Activated naive CD8-positive, alpha-beta T cell treated with anti-CD3 and anti-CD28 coated beads, Interleukin-2, amount 50 U/mL, for 16 hours (primary cell): ENCODE results near the gene POLR2I.
"Not testable (repeated sequence)": the region's sequence is repeated elsewhere in the genome, so short reads cannot be mapped to it uniquely, and the experiment has no call there.

Experiments
- DNase-seq: peaks from one replicate; pipeline ENCODE4 v3.0.0-alpha.2; 2020; ENCODE audit warnings: low read depth, low spot score

POLR2I gene

DNA sequence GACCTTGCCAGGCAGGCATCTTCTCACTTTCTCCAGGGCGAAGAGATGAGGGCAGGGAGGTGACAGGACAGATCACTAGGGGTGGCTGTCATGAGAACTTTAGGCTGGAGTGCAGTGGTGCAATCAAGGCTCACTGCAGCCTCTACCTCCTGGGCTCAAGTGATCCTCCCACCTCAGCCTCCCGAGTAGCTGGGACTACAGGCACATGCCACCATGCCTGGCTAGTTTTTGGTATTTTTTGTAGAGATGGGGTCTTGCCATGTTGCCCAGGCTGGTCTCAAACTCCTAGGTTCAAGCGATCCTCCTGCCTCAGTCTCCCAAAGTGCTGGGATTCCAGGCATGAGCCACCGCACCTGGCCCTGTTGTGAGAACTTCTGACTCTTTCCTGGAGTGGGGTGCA is 20.2 kb upstream of the POLR2I start:
- not testable (repeated sequence) for DNase-seq

DNA sequence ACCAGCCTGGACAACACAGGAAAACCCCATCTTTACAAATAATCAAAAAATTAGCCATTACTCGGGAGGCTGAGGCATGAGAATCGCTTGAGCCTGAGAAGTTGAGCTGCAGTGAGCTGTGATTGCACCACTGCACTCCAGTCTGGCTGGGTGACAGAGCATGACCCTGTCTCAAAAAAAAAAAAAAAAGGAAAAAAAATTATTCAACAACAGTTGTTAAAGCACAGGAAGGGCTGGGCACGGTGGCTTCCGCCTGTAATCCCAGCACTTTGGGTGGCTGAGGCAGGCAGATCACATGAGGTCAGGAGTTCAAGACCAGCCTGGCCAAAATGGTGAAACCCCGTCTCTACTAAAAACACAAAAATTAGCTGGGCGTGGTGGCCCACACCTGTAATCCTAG is 16.5 kb upstream of the POLR2I start:
- DNase-seq: not testable (repeated sequence)

DNA sequence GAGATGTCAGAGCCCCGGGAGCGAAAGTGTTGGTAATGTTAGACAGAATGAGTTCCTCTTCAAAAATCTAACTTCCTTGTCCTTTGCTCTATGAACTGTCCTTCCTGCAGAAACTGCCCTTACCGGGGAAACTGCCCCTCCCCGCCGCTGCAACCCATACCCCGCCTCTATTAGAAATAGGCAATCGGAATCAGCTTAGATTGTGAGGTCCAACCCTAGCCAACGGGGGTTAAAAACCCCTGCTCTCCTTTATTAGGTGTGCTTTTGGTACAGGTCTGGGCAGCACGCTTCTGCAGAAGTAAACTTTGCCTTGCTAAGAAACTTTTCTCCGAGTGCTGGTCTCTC is 13.7 kb upstream of the POLR2I start:
- DNase-seq: no peak

DNA sequence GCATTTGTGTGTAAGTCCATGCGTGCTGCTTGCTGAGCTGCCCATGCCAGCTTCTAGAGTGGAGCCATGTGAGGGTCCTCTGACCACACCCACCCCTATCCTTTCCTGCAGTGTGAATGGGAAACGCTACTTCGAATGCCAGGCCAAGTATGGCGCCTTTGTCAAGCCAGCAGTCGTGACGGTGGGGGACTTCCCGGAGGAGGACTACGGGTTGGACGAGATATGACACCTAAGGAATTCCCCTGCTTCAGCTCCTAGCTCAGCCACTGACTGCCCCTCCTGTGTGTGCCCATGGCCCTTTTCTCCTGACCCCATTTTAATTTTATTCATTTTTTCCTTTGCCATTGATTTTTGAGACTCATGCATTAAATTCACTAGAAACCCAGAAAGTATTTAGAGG is 10.9 kb upstream of the POLR2I start:
- no peak for DNase-seq

DNA sequence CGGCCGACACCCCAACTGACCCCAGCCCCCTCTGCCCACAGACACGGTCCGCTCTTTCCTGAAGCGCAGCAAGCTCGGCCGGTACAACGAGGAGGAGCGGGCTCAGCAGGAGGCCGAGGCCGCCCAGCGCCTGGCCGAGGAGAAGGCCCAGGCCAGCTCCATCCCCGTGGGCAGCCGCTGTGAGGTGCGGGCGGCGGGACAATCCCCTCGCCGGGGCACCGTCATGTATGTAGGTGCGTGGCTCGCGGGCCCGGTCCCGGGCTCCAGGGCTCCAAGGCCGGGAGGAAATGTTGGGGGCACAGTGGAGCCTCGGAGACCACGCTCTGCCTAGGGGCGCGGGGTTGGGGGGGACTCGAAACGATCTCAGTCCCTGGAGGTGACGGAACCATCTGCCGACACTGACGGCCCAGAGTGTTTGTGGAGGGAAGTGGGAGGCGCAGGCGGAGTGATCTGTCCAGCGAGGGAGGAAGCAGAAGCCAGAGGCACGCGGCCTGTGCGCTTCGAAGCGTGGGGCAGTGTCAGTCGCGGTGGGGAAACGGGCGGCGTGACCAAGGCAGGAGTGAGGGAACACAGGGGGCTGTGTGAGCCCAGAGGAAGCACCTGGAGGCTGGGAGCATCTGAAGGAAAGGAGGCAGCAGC is 6.9 kb upstream of the POLR2I start:
- no peak for DNase-seq

DNA sequence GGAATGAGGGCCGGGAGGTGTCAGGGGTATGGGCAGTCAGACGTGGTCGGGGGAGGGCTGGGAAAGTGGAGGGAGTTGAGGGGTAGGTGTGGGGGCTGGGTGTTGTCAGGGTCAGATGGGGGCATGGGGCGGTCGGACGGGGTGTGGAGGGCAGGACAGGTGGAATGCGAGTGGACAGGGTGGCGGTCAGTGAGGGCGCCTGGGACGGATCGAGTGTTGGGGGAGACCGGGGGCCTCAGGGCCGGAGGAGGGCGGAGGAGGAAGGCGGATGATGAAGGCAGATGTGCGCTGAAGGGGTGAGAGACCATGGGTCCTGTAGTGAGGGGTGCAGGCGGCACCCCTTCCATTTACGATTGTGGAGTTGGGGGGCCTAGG is 6.3 kb upstream of the POLR2I start:
- DNase-seq: no peak

DNA sequence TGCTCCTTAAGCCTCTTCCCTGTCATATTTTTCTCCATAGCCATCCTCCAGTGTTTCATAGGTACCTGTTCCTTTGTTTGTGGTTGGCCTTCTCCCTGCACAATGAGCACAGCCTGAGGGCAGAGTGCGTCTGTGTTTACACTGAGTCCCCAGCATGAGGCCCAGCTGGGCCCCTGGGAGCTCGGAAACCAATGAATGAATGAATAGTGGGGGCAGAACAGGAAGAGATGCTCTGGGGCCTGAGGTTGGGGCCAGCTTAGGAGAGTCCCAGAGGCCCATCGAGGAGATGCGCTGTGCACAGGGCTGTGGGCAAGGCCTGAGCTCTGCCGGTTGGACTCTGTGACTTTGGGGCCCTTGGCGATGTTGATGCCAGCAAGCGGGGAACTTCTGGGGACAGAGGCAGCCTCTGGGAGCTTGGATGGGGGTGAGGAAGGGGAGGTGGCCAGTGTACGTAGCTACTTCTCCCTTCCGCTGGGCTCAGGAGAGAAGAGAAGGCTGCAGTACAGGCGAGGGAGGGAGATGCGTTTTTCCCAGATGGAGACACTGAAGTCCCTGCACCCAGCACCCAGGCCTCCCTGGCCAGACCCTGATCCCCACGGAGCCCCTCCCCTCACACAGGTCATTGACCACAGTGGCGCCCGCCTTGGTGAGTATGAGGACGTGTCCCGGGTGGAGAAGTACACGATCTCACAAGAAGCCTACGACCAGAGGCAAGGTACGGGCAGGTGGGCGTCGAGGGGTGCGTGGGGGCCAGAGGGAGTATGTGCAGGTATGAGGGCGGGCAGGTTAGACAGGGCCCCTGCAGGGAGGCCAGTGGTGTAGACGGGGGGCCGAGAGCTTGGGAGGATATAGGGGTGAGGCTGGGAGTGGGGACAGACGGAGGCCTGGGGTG is 5.7 kb upstream of the POLR2I start:
- DNase-seq: no peak

DNA sequence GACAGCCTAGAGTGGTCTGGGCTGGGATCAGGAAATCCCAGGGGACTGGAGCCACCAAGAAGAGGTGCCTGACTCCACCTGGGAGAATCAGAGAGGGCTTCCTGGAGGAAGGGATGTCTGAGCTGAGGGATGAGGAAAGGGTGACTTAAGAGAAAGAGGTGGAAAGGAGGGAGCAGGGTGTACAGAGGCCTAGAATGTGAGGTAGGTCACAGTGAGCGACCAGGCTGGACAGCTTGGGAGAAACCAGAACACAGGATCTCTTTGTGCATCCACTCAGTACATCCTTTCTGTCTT is 1.6 kb upstream of the POLR2I start:
- DNase-seq: no peak

DNA sequence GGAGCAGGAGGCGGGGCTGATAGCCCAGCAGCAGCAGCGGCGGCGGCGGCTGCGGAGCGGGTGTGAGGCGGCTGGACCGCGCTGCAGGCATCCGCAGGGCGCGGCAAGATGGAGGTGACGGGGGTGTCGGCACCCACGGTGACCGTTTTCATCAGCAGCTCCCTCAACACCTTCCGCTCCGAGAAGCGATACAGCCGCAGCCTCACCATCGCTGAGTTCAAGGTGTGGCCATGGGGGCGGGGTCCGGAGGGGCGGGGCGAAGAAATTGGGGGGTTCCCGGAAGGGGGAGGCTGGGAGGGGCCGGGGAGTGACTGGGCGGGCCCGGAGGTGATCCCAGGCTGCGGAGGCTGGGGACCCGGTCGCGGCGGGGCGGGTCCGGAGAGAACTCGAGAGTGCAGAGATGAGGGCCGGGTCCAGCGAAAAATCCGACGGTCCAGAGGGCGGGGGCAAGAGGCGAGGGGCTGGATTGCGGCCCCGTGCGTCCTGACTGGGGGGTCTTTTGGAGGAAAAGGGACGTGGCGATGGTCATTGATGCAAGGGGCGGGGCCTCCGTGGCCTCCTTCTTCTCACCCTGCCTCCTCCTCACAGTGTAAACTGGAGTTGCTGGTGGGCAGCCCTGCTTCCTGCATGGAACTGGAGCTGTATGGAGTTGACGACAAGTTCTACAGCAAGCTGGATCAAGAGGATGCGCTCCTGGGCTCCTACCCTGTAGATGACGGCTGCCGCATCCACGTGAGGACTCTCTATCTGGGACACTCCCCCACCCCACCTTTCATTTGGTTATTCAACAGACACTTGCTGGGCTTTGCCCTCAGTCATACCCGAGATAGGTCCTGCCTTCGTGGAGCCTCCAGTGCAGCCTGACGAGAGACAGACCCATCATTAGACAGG is 1.0 kb upstream of the POLR2I start, which contains the start of gene TBCB:
TBCB (plus strand) TSS at position 16 of the 891 bp plus-strand sequence; CDS start at position 109, 93 bp downstream.
- peak; percentile 87 for DNase-seq

DNA sequence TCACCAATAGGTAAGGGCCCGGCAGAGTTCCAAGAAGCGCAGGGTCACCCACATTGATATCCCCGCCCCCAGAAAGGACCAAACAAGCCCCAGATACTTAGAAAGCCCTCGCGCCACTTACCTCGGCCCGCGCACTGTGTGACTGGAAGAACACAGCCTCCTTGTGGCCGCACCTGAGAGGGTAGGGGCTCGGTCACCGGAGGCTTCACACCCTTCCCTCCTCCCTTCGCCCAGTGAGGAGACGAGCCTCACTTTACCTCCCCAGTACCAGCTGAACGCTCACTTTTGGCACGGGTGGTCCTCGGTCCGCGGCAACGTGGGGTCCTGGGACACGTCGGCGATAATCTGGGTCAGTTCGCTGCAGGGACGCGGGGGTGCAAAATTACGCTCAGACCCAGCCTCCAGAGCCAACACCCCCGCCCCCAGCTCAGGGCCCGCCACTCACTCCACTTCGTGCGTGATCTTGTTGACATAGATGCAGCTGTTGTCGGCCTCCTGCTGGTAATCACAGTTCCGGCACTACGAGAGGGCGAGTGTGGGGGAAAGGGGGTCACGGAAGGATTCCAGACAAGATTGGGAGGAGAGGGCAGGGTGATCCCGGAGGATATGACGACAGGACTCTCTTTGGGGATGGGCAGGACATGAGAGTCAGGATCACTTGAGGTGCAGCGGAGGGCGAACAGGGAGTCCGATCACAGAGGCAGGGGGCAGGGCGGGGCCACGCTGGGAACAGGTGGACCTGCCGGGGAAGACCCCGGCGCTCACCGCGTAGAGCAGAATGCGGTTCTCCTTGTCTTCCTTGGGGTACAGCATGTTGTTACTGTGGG is 568 bp downstream of the POLR2I start:
- DNase-seq: no peak

DNA sequence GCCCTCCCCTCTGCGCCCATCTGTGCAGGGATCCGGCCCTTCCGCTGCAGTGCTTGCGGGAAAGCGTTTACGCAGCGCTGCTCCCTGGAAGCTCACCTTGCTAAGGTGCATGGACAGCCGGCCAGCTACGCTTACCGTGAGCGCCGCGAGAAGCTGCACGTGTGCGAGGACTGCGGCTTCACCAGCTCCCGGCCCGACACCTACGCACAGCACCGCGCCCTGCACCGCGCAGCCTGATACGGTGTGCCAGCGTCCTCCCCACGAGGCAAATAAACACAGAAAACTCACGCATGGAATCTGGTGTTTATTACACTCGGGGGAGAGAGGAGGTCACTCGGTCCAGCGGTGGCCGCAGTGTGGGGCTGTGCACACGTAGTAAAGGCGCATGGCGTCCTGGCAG is 1.2 kb downstream of the POLR2I start:
- DNase-seq: no peak

DNA sequence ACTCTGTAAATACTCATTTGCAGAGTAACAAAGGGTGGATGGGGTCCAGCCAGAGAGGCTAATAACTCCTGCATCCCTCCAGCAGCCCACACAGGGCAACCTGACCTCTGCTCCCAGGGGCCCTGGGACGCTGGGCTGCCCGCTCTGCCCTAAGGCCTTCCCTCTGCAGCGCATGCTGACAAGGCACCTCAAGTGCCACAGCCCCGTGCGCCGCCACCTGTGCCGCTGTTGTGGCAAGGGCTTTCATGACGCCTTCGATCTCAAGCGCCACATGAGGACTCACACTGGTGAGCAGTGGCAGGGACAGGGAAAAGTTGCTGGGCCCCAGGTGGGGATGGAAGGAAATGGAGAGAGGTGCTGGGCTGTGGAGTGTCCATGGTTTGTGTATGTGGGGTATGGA is 2.0 kb downstream of the POLR2I start:
- DNase-seq: no peak

DNA sequence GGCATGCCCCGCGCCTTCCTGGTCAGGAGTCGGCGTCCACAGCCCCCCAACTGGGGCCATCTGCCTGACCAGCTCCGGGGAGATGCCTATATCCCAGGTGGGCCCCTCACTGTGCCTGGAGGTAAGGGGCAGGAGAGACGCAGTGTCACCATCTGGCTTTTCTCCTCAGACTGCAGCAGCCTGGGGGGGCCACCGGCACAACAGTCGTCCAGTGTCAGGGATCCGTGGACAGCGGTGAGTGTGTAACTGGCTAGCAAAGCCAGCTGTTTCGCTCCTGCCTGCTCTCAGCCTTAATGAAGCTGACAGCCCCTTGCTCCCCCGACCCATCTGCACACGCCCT is 3.5 kb downstream of the POLR2I start:
- no peak for DNase-seq

DNA sequence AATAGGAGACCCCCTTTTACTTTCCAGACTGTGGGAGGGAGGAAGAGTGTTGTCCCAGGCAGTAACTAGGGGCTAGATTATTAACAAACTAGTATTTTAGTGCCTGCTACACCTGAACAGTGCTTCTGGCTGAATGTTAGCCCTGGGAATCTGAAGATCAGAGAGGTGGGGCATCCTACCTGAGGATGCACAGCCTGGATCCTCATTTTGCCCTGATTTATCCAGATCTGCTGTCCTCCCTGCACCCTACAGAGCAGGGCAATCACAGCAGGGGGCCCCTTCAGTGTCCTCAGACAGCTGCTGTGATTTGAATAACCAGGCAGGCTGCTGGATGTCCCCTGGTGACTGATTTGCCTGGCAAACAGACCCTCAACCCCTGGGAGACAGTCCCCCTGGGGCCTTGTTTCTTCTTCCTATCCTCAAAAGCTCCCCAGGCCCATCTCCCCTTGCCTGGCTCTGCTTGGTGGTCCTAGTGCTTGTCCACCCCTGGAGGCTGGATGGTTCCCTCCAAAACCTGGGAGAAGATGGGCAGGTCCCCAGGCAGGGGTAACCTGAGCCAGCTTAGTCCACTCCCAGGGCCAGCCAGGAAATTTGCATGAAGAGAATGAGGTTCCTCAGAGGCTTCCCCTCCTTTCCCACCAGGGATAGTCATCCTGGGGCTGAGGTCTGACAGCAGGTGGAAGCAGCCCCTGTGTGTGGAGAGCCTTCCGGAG is 4.0 kb downstream of the POLR2I start, which contains the start of gene OVOL3:
OVOL3 (plus strand) TSS at position 657 of the 713 bp plus-strand sequence. CDS start 60 bp downstream, outside the sequence.
- DNase-seq: no peak

DNA sequence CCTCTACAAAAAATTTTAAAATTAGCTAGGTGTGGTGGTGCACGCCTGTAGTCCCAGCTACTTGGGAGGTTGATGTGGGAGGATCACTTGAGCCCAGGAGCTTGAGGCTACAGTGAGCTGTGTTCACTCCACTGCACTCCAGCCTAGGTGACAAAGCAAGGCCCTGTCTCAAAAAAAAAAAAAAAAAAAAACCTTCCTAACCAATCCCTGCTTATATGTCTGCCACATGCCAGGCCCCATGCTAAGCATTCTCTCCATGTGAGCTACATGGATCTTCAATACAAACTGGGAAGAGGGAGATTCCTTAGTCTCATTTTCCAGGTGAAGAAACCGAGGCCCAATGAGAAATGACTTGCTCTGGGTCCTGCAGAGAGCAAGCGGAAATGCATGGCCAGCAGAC is 6.0 kb downstream of the POLR2I start:
- DNase-seq: no peak

DNA sequence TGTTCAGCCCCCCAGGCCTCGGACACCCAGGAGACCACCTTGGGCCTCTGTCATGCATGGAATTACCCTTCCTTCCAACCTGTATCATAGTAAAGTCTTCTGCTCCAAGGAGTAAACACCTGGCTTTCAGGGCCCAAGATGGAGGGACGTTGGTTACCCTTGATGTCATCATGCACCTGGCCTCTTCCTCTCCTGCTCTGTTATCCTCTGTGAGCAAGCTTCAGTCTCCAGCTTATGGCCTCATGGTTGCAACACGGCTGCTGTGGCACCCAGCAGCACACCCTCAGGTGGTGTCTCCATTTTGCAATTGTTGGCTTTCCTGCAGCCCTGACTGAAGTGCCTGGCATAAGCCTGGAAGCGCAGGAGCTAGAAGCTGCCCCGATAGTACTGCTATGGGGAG is 7.7 kb downstream of the POLR2I start:
- no peak for DNase-seq

DNA sequence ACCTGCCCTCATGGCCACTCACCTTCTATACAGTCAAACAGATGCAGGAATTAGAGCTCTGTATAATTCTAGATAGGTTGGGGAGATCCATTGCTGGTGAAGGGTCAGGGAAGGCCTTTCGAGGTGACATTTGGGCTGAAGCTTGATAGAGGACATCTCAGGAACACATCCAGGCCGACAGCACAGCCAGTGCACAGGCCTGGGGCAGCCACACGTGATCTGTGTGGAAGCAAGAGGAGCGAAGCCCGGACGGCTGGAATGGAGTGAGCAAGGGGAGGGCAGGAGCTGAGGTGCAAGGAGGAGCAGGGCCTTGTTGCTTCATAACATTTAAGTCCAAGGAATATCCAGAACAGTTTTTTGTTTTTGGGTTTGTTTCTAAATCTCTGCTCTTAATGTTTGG is 8.2 kb downstream of the POLR2I start:
- DNase-seq: no peak

DNA sequence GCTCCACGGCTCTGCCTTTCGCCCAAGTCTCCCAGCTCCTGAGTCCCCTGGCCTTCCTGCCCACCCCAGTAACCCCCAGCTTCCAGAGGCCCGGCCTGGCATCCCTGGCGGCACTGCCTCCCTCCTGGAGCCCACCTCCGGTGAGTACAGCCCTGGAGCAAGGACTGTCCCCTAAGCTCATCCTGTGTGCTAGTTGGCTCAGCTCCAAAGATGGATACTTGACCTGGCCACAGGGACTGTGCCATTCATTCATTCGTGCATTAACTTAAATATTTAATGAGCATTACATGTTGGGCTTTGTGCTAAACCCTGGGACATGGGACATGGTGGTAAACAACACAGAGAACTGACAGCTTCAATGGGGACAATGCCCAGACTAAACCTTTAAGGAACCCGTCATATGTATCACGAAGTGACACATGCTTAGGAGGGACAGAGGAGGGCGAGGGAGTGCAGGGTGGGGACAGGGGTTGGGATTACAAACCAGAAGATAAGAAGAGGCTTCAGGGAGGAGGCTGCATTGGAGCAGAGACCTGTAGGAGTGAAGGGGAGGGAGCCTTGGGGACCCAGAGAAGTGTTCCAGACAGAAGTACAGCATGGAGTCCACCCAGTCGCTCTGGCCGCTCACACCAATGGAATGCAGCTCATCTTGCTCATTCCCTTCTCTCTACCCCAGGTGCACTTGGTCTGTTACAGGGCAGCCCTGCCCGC is 10.7 kb downstream of the POLR2I start:
- no peak for DNase-seq

DNA sequence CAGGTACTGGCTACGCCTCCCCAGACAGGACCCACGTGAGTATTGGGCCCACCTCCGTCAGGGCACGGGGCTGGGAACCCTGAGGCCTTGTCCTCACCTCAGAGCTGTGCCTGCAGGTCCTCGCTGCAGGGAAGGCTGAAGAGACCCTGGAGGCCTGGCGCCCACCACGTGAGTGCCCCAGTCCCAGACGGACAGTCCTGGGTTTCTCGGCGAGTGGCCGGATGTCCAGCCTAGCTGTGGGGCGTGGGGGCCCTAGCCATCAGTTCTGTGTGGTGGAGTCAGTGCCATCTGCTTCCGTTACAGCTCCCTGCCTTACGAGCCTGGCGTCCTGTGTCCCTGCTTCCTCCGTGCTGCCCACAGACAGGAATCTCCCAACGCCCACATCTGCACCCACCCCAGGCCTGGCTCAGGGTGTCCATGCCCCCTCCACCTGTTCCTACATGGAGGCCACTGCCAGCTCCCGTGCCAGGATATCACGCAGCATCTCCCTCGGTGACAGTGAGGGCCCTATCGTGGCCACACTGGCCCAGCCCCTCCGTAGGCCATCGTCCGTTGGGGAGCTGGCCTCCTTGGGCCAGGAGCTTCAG is 11.5 kb downstream of the POLR2I start:
- DNase-seq: no peak
